HTERT RPE-1 (cell line): ENCODE measurements around the gene KCNJ11.

Source experiments
- in situ Hi-C: fragments of 300-500 bp; cut with MboI; formaldehyde crosslinking; loops from 4 replicates; pipeline ENCODE4 v1.14.3; 2020; ENCODE audit warnings: low sequenced_read_pairs

The KCNJ11 gene

GRCh38 chr11:17371614-17372013 is 16.8 kb downstream of the KCNJ11 start:
- in situ Hi-C loops: no loop called here

- in situ Hi-C loops: no loop called here
These were observed 18.7 kb downstream of the KCNJ11 start for GRCh38 chr11:17369684-17370243.

GRCh38 chr11:17369094-17369493 is 19.4 kb downstream of the KCNJ11 start:
- in situ Hi-C loops: no loop called here

DNA sequence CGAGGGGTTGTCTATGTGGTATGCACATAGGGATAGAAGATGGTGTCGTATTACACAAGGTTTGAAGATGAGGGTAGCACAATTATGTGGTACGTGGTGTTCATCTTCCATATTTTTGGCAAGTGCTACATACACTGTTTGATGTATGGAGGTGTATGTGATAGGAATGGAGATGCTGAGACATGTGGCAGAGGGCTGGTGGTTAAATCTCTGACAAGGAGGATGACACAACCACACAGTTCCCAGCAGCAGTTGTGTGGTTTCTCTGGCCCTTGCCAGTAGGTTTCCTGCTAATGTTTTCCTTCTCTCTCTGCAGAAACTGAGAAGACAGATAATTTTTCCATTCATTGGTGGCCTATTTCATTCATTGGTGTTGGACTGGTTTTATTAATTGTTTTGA is 19.9 kb downstream of the KCNJ11 start:
- in situ Hi-C loops: no loop called here

DNA sequence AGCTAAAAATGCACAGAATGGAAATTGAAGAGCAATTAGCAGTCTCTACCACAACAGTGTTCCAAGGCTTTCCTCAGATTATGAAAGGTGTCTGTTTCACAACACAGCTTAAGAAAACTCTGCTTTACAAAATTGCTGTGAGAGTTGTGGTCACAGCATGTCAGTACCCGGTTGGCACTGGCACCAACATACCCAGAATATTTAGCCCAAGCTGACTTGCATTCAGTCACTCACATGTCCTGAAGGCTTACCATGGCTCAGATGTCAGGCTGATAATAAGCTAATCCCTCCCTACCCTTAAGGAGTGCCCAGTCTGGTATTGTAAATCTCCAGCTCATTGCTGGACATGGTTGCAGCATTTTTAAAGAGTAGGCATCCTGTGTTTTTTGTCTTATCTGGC is 22.0 kb downstream of the KCNJ11 start:
- in situ Hi-C loops: no loop called here

- in situ Hi-C loops: no loop called here
These were observed 33.9 kb downstream of the KCNJ11 start for GRCh38 chr11:17354601-17354991.

- in situ Hi-C loops: no loop called here
These were observed 34.4 kb downstream of the KCNJ11 start for GRCh38 chr11:17353821-17354600.

DNA sequence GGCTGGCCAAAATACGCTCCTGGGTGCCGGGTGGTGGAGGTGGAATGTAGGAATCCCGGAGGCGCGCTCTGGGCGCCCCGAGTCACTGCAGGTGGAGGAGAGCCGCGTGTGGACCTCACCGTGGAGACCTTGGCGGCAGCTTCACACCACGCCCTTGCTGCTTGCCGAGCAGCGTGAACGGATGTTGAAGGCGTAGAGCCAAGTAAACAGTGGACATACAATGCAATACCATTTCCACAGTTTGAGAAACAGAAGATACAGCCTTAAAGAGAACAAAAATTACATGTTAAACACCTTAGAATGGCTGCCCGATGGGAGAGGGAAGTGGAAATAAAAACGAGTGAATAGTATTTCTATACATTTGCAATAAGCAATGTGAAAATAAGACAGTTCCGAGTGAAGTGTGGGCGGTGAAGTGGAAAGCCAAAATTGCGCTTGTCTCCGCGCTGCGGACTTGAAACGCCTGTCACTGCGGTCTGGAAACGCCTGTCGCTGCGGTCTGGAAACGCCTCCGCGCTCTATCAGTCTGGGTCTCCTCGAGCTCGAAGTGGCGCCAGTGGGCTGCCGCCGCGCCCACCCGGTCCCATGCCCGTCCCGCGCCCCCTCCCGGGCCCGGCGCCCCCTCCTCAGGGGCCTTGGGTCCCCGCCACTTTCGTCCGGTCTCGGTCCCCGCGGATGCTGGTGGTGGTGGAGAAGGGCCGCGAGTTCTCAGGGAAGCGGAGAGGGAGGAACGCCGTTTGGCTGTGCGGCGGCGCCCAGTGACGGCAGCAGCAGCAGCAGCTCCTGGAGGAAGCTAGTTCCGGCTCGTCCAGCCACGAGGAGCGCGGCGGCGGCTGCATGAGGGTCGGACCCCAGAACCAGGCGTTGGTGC is 35.3 kb downstream of the KCNJ11 start:
- in situ Hi-C loops: no loop called here

DNA sequence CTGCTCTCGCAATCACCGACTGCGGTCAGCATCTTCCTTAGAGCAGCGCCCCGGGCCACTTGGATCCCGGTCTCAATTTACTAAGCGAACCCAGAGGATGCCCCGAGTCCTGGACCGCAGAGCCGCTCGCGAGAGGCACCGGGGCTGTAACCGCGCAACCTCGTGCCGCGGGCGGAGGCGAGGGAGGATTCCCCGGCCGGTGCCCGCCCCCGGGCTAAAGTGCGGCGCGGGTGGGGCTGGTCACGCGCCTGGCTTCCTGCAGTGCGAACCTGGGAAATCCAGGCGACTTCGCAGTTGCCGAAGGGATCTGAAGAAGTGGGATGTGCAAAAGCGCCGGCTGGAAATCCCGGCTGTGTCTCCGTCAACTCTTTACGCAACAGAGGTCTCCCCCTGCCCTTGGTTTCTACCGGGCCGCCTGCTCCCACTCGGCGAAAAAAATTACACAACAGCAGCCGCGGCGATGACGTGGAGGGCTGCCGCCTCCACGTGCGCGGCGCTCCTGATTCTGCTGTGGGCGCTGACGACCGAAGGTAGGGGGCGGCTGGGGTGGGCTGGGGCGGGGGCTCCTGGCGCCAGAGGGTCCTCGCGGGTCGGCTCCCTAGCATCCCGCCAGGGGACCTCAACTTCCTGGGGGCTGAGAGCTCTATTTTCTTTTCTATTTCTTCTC is 36.8 kb downstream of the KCNJ11 start, which contains the start of gene NCR3LG1:
Gene NCR3LG1, plus strand, starts transcription at position 291 of the 667 bp plus-strand sequence. Its CDS starts 170 bp downstream, at position 461.
- in situ Hi-C loops: no loop called here

- in situ Hi-C loops: no loop called here
These were observed 37.3 kb downstream of the KCNJ11 start for GRCh38 chr11:17351172-17351509.

- in situ Hi-C loops: no loop called here
These were observed 37.8 kb downstream of the KCNJ11 start for GRCh38 chr11:17350455-17351171.

DNA sequence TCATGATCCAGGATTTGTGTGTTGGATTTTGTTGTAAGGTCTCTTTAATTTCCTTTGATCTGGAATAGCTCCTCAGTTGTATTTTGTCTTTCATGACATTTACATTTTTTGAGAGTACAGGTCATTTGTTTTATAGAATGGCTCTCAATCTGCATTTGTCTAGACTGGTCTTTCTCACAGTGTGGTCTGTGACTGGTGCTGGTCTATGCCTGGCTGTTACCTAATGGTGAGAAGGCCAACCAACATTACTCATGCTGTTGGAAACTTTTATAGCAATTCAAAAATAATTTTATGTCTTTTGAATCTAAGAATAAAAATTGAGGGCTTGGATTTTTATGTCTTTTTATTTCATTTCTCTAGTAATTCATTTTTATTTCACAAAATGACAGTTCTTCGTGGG is 40.8 kb downstream of the KCNJ11 start:
- in situ Hi-C loops: no loop called here

GRCh38 chr11:17343907-17344306 is 44.6 kb downstream of the KCNJ11 start:
- in situ Hi-C loops: no loop called here

DNA sequence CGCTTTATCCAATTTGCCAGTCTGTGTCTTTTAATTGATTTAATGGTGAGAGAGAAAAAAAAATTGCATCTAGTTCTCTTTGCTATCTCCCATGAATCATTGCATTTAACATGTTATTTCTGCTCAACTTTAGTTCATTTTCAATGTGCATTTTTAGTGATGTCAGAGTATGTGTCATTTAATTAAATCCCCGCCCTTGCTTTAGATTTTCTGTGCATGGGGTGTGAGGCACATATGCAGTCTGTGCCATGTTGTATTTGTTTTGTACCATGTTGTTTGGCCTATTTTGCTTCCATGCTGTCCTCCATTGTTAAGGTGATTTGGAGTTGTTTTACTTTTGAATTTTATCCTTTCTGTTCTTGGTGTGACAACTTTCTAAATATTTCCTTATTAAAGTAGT is 45.2 kb downstream of the KCNJ11 start:
- in situ Hi-C loops: no loop called here
